SK-N-SH (cell line): ENCODE data around the gene PPP1R13L. TPM values are rescaled to one million over a fixed set of nuclear protein-coding genes. Genes with fewer than 3 reads are reported as not detected.
A peak's percentile ranks its signal among the peaks of the same experiment; 100 is the strongest.

ENCODE experiments used
- CTCF ChIA-PET: fragments of 300-600, 350-600 bp; formaldehyde crosslinking; extraction: SDS; loops from one replicate; lab custom pipeline; 2021; lab: Yijun Ruan, JAX
- POLR2A ChIA-PET: fragments of 350-600 bp; sonication (Branson Sonifier 250); formaldehyde crosslinking; extraction: SDS; loops from one replicate; lab custom pipeline; 2020; ENCODE audit warnings: antibody characterized with exemption, inconsistent platforms; lab: Yijun Ruan, JAX
- DNase-seq: peaks from one replicate; pipeline ENCODE4 v3.0.0; 2012
- H2AFZ ChIP-seq: fragments of 200-600 bp; sonication (generic); 2 replicates; pipeline ENCODE4 v1.8.1; 2016; ENCODE audit warnings: antibody characterized with exemption, mild to moderate bottlenecking, low read depth
- H3F3A ChIP-seq: fragments of 200-600 bp; sonication (generic); replicated peaks from 2 replicates; pipeline ENCODE3; 2016; ENCODE audit warnings: antibody characterized with exemption, mild to moderate bottlenecking; ENCODE audit not compliant: insufficient read depth
- H3K27ac ChIP-seq, 2 experiments: fragments of 200-500 bp in 1 of 2; fragments of 200-600 bp in 1 of 2; sonication (Bioruptor generic) in 1 of 2; sonication (generic), shearing (Covaris generic) in 1 of 2; 2 replicates each; pipeline versions ENCODE4 v1.5.1 to v1.6.1; 2014 to 2016; ENCODE audit warnings: low read depth in 2 of 2, inconsistent platforms in 1 of 2, low read length in 1 of 2, mild to moderate bottlenecking in 1 of 2, mixed read lengths in 1 of 2
- H3K27me3 ChIP-seq: fragments of 200-600 bp; sonication (generic), shearing (Covaris generic); 2 replicates; pipeline ENCODE4 v1.6.1; 2016; ENCODE audit warnings: mixed run types; ENCODE audit not compliant: insufficient read depth
- H3K36me3 ChIP-seq, 2 experiments: fragments of 200-500 bp in 1 of 2; fragments of 200-600 bp in 1 of 2; sonication (Bioruptor generic) in 1 of 2; sonication (generic) in 1 of 2; replicated peaks in 1 of 2; 2 replicates each; pipeline versions ENCODE3 to v1.5.1; 2014 to 2016; ENCODE audit warnings: low read length in 1 of 2, mild to moderate bottlenecking in 1 of 2; ENCODE audit not compliant: insufficient read depth in 2 of 2, control insufficient read depth in 1 of 2
- H3K4me1 ChIP-seq, 2 experiments: fragments of 200-500 bp in 1 of 2; fragments of 200-600 bp in 1 of 2; sonication (Bioruptor generic) in 1 of 2; sonication (generic), shearing (Covaris generic) in 1 of 2; 2 replicates each; pipeline versions ENCODE4 v1.5.1 to v1.6.1; 2014 to 2016; ENCODE audit warnings: low read depth in 1 of 2, low read length in 1 of 2, mixed run types in 1 of 2; ENCODE audit not compliant: insufficient read depth in 2 of 2, control insufficient read depth in 1 of 2
- H3K4me2 ChIP-seq: fragments of 200-600 bp; sonication (generic), shearing (Covaris generic); 2 replicates; pipeline ENCODE4 v1.6.1; 2017; ENCODE audit warnings: mixed run types
- H3K4me3 ChIP-seq, 2 experiments: fragments of 200-500 bp in 1 of 2; fragments of 200-600 bp in 1 of 2; sonication (Bioruptor generic) in 1 of 2; sonication (generic), shearing (Covaris generic) in 1 of 2; 2 replicates each; pipeline versions ENCODE4 v1.5.1 to v1.8.1; 2014 to 2016; ENCODE audit warnings: low read depth in 2 of 2, inconsistent platforms in 1 of 2, low read length in 1 of 2, mild to moderate bottlenecking in 1 of 2, mixed read lengths in 1 of 2, moderate library complexity in 1 of 2
- H3K79me2 ChIP-seq: fragments of 200-600 bp; sonication (generic); 2 replicates; pipeline ENCODE4 v1.8.1; 2017; ENCODE audit warnings: mild to moderate bottlenecking; ENCODE audit not compliant: insufficient read depth
- H3K9ac ChIP-seq: fragments of 200-600 bp; sonication (generic); 2 replicates; pipeline ENCODE4 v1.6.1; 2017; ENCODE audit warnings: mixed run types
- H3K9me2 ChIP-seq: fragments of 200-600 bp; sonication (generic); 2 replicates; pipeline ENCODE4 v1.6.1; 2017; ENCODE audit warnings: mixed run types
- H3K9me3 ChIP-seq: fragments of 200-600 bp; sonication (generic); 2 replicates; pipeline ENCODE4 v1.6.1; 2017; ENCODE audit warnings: mixed run types, mild to moderate bottlenecking, moderate library complexity
- H4K20me1 ChIP-seq: fragments of 200-600 bp; sonication (generic); 2 replicates; pipeline ENCODE4 v1.6.1; 2017; ENCODE audit warnings: mild to moderate bottlenecking, mixed run types; ENCODE audit not compliant: insufficient read depth
- EP300 ChIP-seq, 2 experiments: IDR thresholded peaks; 2 replicates each; pipeline versions ENCODE4 v1.4.0 to v1.6.1; 2012; ENCODE audit warnings: borderline replicate concordance in 1 of 2, low read depth in 1 of 2, low read length in 1 of 2
- FOSL2 ChIP-seq: IDR thresholded peaks from 2 replicates; pipeline ENCODE4 v1.4.0; 2012; ENCODE audit warnings: low read depth, mild to moderate bottlenecking, moderate library complexity, borderline replicate concordance
- FOXJ3 ChIP-seq: sonication (generic); formaldehyde crosslinking; IDR thresholded peaks from 2 replicates; pipeline ENCODE4 v1.5.1; 2020; ENCODE audit warnings: mild to moderate bottlenecking, missing genetic modification reagents
- GATA2 ChIP-seq: sonication (generic); formaldehyde crosslinking; IDR thresholded peaks from 2 replicates; pipeline ENCODE4 v1.5.0; 2020; ENCODE audit warnings: mild to moderate bottlenecking, missing genetic modification reagents
- MXI1 ChIP-seq: IDR thresholded peaks from 2 replicates; pipeline ENCODE4 v1.6.1; 2012; ENCODE audit warnings: mild to moderate bottlenecking, low read depth, low read length, improper control_type of control experiment
- RCOR1 ChIP-seq: fragments of 150-350 bp; IDR thresholded peaks from 2 replicates; pipeline ENCODE4 v1.6.1; 2017; ENCODE audit warnings: antibody characterized with exemption, low read length
- REST ChIP-seq: IDR thresholded peaks from 2 replicates; pipeline ENCODE4 v1.6.1; 2012; ENCODE audit warnings: mild to moderate bottlenecking, low read depth, low read length, moderate library complexity
- RXRA ChIP-seq: IDR thresholded peaks from 2 replicates; pipeline ENCODE4 v1.4.0; 2012; ENCODE audit warnings: low read depth, mild to moderate bottlenecking, borderline replicate concordance
- TCF12 ChIP-seq: IDR thresholded peaks from 2 replicates; pipeline ENCODE4 v1.4.0; 2012
- USF1 ChIP-seq: IDR thresholded peaks from 2 replicates; pipeline ENCODE4 v1.4.0; 2012; ENCODE audit warnings: low read depth, borderline replicate concordance
- WGBS: methylation state at CpG from one replicate; pipeline ENCODE4 v1.1.6; 2017; ENCODE audit warnings: low lambda C conversion rate; 5-methylcytosine and 5-hydroxymethylcytosine counted together
- polyA plus RNA-seq, 3 experiments: library from polyadenylated mRNA; depleted of rRNA; stranded (reverse); fragments of >200 nt; gene quantifications; 2 replicates each; pipeline ENCODE4 v1.2.3, GENCODE V29; 2012
- TF ChIP-seq, protein P1 (sequence below): IDR thresholded peaks from 2 replicates; pipeline ENCODE4; 2012

Gene PPP1R13L
- polyA plus RNA-seq, 1 of the 3 experiments (the other 2 are of a cell fraction): 18.0 TPM

GRCh38 chr19:45444318-45445041, 39.6 kb upstream of the PPP1R13L start:
- Histone ChIP-seq H3K79me2 (no peaks in the 10 kb centered on the region), H3K4me1 (peaks cover 5 to 16% of the 10 kb centered on the region in 2 experiments; a peak in 1 of 4 replicates), H3K36me3 (no peaks in the 10 kb centered on the region), H2AFZ (no peak overlapping the region), H3F3A (peaks cover 27% of the 10 kb centered on the region), H3K4me3 (peak overlapping the region in 1 of 2 experiments; percentile 15; a peak in 1 of 4 replicates)
- WGBS: 42% methylated on average over 36 of the region's 47 CpGs
- DNase-seq: peak; percentile 95
- TF ChIP-seq FOXJ3 (CRISPR knock-in tag) (0 out of 2 replicates have a peak, but pooled peaks have one; percentile 52), GATA2 (CRISPR knock-in tag) (no peak), RXRA (no peak), FOSL2 (no peak), USF1 (no peak), EP300 (IDR thresholded peaks at IDR 0.05; ENCODE audit: borderline replicate concordance in 1 of 2, low read depth in 1 of 2, low read length in 1 of 2) (no peak; a peak in 1 of 4 replicates), REST (peak; percentile 45; the same call in 1 of the 2 replicates), RCOR1 (no peak), TCF12 (peak; percentile 16; the same call in 1 of the 2 replicates), MXI1 (peak; percentile 18; the same call in 1 of the 2 replicates)
- TF ChIP-seq, protein P1, sequence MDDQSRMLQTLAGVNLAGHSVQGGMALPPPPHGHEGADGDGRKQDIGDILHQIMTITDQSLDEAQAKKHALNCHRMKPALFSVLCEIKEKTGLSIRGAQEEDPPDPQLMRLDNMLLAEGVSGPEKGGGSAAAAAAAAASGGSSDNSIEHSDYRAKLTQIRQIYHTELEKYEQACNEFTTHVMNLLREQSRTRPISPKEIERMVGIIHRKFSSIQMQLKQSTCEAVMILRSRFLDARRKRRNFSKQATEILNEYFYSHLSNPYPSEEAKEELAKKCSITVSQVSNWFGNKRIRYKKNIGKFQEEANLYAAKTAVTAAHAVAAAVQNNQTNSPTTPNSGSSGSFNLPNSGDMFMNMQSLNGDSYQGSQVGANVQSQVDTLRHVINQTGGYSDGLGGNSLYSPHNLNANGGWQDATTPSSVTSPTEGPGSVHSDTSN: no peak
- TF ChIP-seq, all 33 proteins: peak for 4
- Histone ChIP-seq H3K9me3 (no peaks in the 10 kb centered on the region), H4K20me1 (no peaks in the 10 kb centered on the region), H3K27me3 (no peaks in the 10 kb centered on the region), H3K27ac (peak overlapping the region; percentile 51 to 69), H3K9me2 (no peaks in the 10 kb centered on the region), H3K9ac (peak overlapping the region; percentile 48; the same call in 1 of the 2 replicates), H3K4me2 (no peak overlapping the region)
- POLR2A ChIA-PET: interaction anchor here (0.7 kb wide), 1 partner anchor 41 kb away, joined by 3 read pairs; no protein-coding TSS in a partner anchor
- CTCF ChIA-PET: interaction anchor here (1.5 to 15.0 kb wide), 3 partner anchors 14 to 29 kb away, joined by 3 to 870 read pairs (median 4); partner anchors contain the start of gene FOSB
